Activated naive CD8-positive, alpha-beta T cell treated with anti-CD3 and anti-CD28 coated beads, Interleukin-2, amount 10 ng/mL, durations not matched to agents 7 days and 5 days (primary cell): ENCODE data around the gene HMCN2. TPM values are rescaled to one million over a fixed set of nuclear protein-coding genes. Genes with fewer than 3 reads are reported as not detected.

Experiments used
- ATAC-seq: fragments of 150-1000 bp; cut with Tn5 transposase; one replicate; pipeline ENCODE4 v1.10.0; 2021; ENCODE audit warnings: low read depth, moderate library complexity
- POLR2A ChIA-PET: fragments of 350-600 bp; sonication (Branson Sonifier 250); formaldehyde crosslinking; loops from one replicate; lab custom pipeline; 2021; ENCODE audit warnings: antibody characterized with exemption; lab: Charles Lee
- DNase-seq: peaks from one replicate; pipeline ENCODE4 v3.0.0; 2021
- H3K27ac Mint-ChIP-seq: one replicate; pipeline ENCODE4 v1.8.0; 2022; ENCODE audit warnings: mild to moderate bottlenecking, mixed read lengths
- H3K27me3 Mint-ChIP-seq: one replicate; pipeline ENCODE4 v1.8.0; 2022; ENCODE audit warnings: mild to moderate bottlenecking, moderate library complexity, mixed read lengths
- H3K36me3 Mint-ChIP-seq: one replicate; pipeline ENCODE4 v1.8.0; 2021; ENCODE audit warnings: mild to moderate bottlenecking, mixed read lengths
- H3K4me1 Mint-ChIP-seq: one replicate; pipeline ENCODE4 v1.8.0; 2021; ENCODE audit warnings: mixed read lengths
- H3K4me3 Mint-ChIP-seq: one replicate; pipeline ENCODE4 v1.8.0; 2022; ENCODE audit warnings: mild to moderate bottlenecking, moderate library complexity, mixed read lengths
- H3K9me3 Mint-ChIP-seq: one replicate; pipeline ENCODE4 v1.8.0; 2021; ENCODE audit warnings: mixed read lengths
- total RNA-seq, 2 experiments: library from RNA; stranded (reverse); gene quantifications; one replicate each; pipeline ENCODE4 v1.2.3, GENCODE V29; 2021

HMCN2 gene
- total RNA-seq, 2 experiments from 2014 or later, result not detected

- no peak overlapping the region for H3K4me3 Mint-ChIP-seq
- H3K27ac Mint-ChIP-seq, result no peak overlapping the region
- ATAC-seq (no peak), DNase-seq (no peak)
- peaks cover 2% of the 10 kb centered on the region for H3K9me3 Mint-ChIP-seq
- no peaks in the 10 kb centered on the region for H3K36me3 Mint-ChIP-seq
- POLR2A ChIA-PET, result no interaction called here
- peaks cover 3% of the 10 kb centered on the region for H3K4me1 Mint-ChIP-seq
- peaks cover 4% of the 10 kb centered on the region for H3K27me3 Mint-ChIP-seq
These were observed 100.5 kb downstream of the HMCN2 start for GRCh38 chr9:130366072-130366471.

- Mint-ChIP-seq H3K4me3 (no peak overlapping the region), H3K27me3 (peaks cover 4% of the 10 kb centered on the region), H3K9me3 (peaks cover 2% of the 10 kb centered on the region), H3K36me3 (no peaks in the 10 kb centered on the region), H3K27ac (no peak overlapping the region), H3K4me1 (peaks cover 3% of the 10 kb centered on the region)
- POLR2A ChIA-PET, result interaction anchor here (0.6 kb wide), 1 partner anchor 296 kb away, joined by 3 read pairs; no protein-coding TSS in a partner anchor
- ATAC-seq (no peak), DNase-seq (no peak)
These were observed 101.5 kb downstream of the HMCN2 start for GRCh38 chr9:130366888-130367550.

- H3K9me3 Mint-ChIP-seq, result peaks cover 2% of the 10 kb centered on the region
- ATAC-seq, result no peak
- POLR2A ChIA-PET, result no interaction called here
These were observed 103.1 kb downstream of the HMCN2 start for GRCh38 chr9:130368631-130369103.

GRCh38 chr9:130370226-130370625 lies 104.7 kb downstream of the HMCN2 start:
- Mint-ChIP-seq H3K36me3 (no peaks in the 10 kb centered on the region), H3K27me3 (no peaks in the 10 kb centered on the region), H3K9me3 (peaks cover 2% of the 10 kb centered on the region), H3K4me3 (no peak overlapping the region), H3K27ac (no peak overlapping the region), H3K4me1 (peaks cover 3% of the 10 kb centered on the region)
- DNase-seq, result no peak
- POLR2A ChIA-PET, result no interaction called here
- no peak for ATAC-seq

More at GRCh38 chr9:130368631-130369103, 103.1 kb downstream of the HMCN2 start:
- Mint-ChIP-seq H3K27me3 (peaks cover 3% of the 10 kb centered on the region), H3K27ac (no peak overlapping the region), H3K4me3 (no peak overlapping the region), H3K4me1 (peaks cover 3% of the 10 kb centered on the region), H3K36me3 (no peaks in the 10 kb centered on the region)
- DNase-seq, result no peak

- H3K4me3 Mint-ChIP-seq, result no peak overlapping the region
- DNase-seq, result no peak
- POLR2A ChIA-PET, result no interaction called here
- H3K36me3 Mint-ChIP-seq, result no peaks in the 10 kb centered on the region
- H3K9me3 Mint-ChIP-seq, result peaks cover 2% of the 10 kb centered on the region
- H3K27me3 Mint-ChIP-seq, result no peaks in the 10 kb centered on the region
- H3K4me1 Mint-ChIP-seq, result peaks cover 3% of the 10 kb centered on the region
- no peak for ATAC-seq
- no peak overlapping the region for H3K27ac Mint-ChIP-seq
These were observed 105.8 kb downstream of the HMCN2 start for GRCh38 chr9:130371196-130371966.

GRCh38 chr9:130372057-130372456 lies 106.5 kb downstream of the HMCN2 start:
- ATAC-seq, result no peak
- Mint-ChIP-seq H3K4me1 (peaks cover 3% of the 10 kb centered on the region), H3K27ac (no peak overlapping the region), H3K9me3 (peaks cover 2% of the 10 kb centered on the region), H3K27me3 (no peaks in the 10 kb centered on the region), H3K4me3 (no peak overlapping the region), H3K36me3 (no peaks in the 10 kb centered on the region)
- no peak for DNase-seq
- POLR2A ChIA-PET, result no interaction called here

GRCh38 chr9:130373679-130374325 lies 108.2 kb downstream of the HMCN2 start:
- POLR2A ChIA-PET, result no interaction called here
- no peaks in the 10 kb centered on the region for H3K9me3 Mint-ChIP-seq
- no peak for ATAC-seq
- no peaks in the 10 kb centered on the region for H3K27me3 Mint-ChIP-seq
- DNase-seq, result no peak
- H3K4me1 Mint-ChIP-seq, result no peaks in the 10 kb centered on the region
- H3K36me3 Mint-ChIP-seq, result no peaks in the 10 kb centered on the region
- H3K4me3 Mint-ChIP-seq, result no peak overlapping the region
- no peak overlapping the region for H3K27ac Mint-ChIP-seq

- H3K36me3 Mint-ChIP-seq, result no peaks in the 10 kb centered on the region
- no peaks in the 10 kb centered on the region for H3K4me1 Mint-ChIP-seq
- POLR2A ChIA-PET, result no interaction called here
- DNase-seq (no peak), ATAC-seq (no peak)
- H3K27me3 Mint-ChIP-seq, result no peaks in the 10 kb centered on the region
- no peak overlapping the region for H3K4me3 Mint-ChIP-seq
- H3K9me3 Mint-ChIP-seq, result no peaks in the 10 kb centered on the region
- H3K27ac Mint-ChIP-seq, result no peak overlapping the region
These were observed 112.1 kb downstream of the HMCN2 start for GRCh38 chr9:130377612-130378011.

GRCh38 chr9:130378875-130379648 lies 113.5 kb downstream of the HMCN2 start:
- H3K9me3 Mint-ChIP-seq, result no peaks in the 10 kb centered on the region
- H3K27ac Mint-ChIP-seq, result no peak overlapping the region
- POLR2A ChIA-PET, result no interaction called here
- H3K4me1 Mint-ChIP-seq, result no peaks in the 10 kb centered on the region
- ATAC-seq (no peak), DNase-seq (no peak)
- H3K4me3 Mint-ChIP-seq, result no peak overlapping the region
- H3K27me3 Mint-ChIP-seq, result no peaks in the 10 kb centered on the region
- H3K36me3 Mint-ChIP-seq, result no peaks in the 10 kb centered on the region

- Mint-ChIP-seq H3K4me1 (no peaks in the 10 kb centered on the region), H3K27ac (no peak overlapping the region), H3K9me3 (no peaks in the 10 kb centered on the region), H3K4me3 (no peak overlapping the region), H3K27me3 (no peaks in the 10 kb centered on the region), H3K36me3 (no peaks in the 10 kb centered on the region)
- DNase-seq (no peak), ATAC-seq (no peak)
- POLR2A ChIA-PET, result no interaction called here
These were observed 114.0 kb downstream of the HMCN2 start for GRCh38 chr9:130379649-130379970.

GRCh38 chr9:130380920-130381469 lies 115.4 kb downstream of the HMCN2 start:
- Mint-ChIP-seq H3K4me1 (no peaks in the 10 kb centered on the region), H3K27me3 (no peaks in the 10 kb centered on the region), H3K27ac (no peak overlapping the region), H3K9me3 (no peaks in the 10 kb centered on the region), H3K36me3 (no peaks in the 10 kb centered on the region), H3K4me3 (no peak overlapping the region)
- ATAC-seq (no peak), DNase-seq (no peak)
- POLR2A ChIA-PET, result interaction anchor here (0.6 kb wide), 1 partner anchor 88 kb away, joined by 7 read pairs; no protein-coding TSS in a partner anchor

GRCh38 chr9:130381660-130382059 lies 116.1 kb downstream of the HMCN2 start:
- POLR2A ChIA-PET, result interaction anchor here (0.6 kb wide), 1 partner anchor 89 kb away, joined by 7 read pairs; no protein-coding TSS in a partner anchor
- no peak for DNase-seq
- Mint-ChIP-seq H3K27ac (no peak overlapping the region), H3K27me3 (no peaks in the 10 kb centered on the region), H3K4me3 (no peak overlapping the region), H3K36me3 (no peaks in the 10 kb centered on the region), H3K9me3 (no peaks in the 10 kb centered on the region), H3K4me1 (no peaks in the 10 kb centered on the region)
- ATAC-seq, result no peak

GRCh38 chr9:130382096-130382495 lies 116.5 kb downstream of the HMCN2 start:
- no peak overlapping the region for H3K27ac Mint-ChIP-seq
- no peaks in the 10 kb centered on the region for H3K9me3 Mint-ChIP-seq
- no peaks in the 10 kb centered on the region for H3K36me3 Mint-ChIP-seq
- POLR2A ChIA-PET, result no interaction called here
- no peak overlapping the region for H3K4me3 Mint-ChIP-seq
- no peak for DNase-seq
- H3K27me3 Mint-ChIP-seq, result no peaks in the 10 kb centered on the region
- no peak for ATAC-seq
- no peaks in the 10 kb centered on the region for H3K4me1 Mint-ChIP-seq
